CD4-positive, CD25-positive, alpha-beta regulatory T cell (primary cell): ENCODE results near the gene ATP13A4. TPM values are rescaled to one million over a fixed set of nuclear protein-coding genes. Genes with fewer than 3 reads are reported as not detected.

Source experiments
- ATAC-seq, 2 donors: fragments of 150-1000 bp; cut with Tn5 transposase; one replicate each; pipeline ENCODE4 v1.10.0; 2021; ENCODE audit warnings: low read depth in 2 of 2, moderate number of reproducible peaks in 2 of 2, moderate library complexity in 1 of 2
- DNase-seq, 3 donors: peaks; one replicate each; pipeline versions ENCODE4 v3.0.0 to v3.0.0-alpha.2; 2012 to 2022; ENCODE audit warnings: mixed read lengths in 1 of 3
- H3K27ac ChIP-seq: one replicate; pipeline ENCODE4 v1.7.0; 2013; ENCODE audit warnings: mild to moderate bottlenecking, low read length; ENCODE audit not compliant: insufficient read depth, poor library complexity, severe bottlenecking
- H3K27me3 ChIP-seq: one replicate; pipeline ENCODE4 v1.7.0; 2013; ENCODE audit warnings: low read length; ENCODE audit not compliant: control insufficient read depth, insufficient read depth
- H3K36me3 ChIP-seq: one replicate; pipeline ENCODE4 v1.7.0; 2013; ENCODE audit warnings: mild to moderate bottlenecking, low read length, moderate library complexity; ENCODE audit not compliant: control insufficient read depth, insufficient read depth
- H3K4me1 ChIP-seq: 2 replicates; pipeline ENCODE4 v1.7.0; 2013; ENCODE audit warnings: mild to moderate bottlenecking, low read length; ENCODE audit not compliant: insufficient read depth, control insufficient read depth, poor library complexity, severe bottlenecking
- H3K4me3 ChIP-seq: one replicate; pipeline ENCODE4 v1.7.0; 2013; ENCODE audit warnings: low read depth, mild to moderate bottlenecking, low read length, moderate library complexity
- H3K9me3 ChIP-seq, 2 experiments: 1 replicate in 1 of 2; 2 replicates in 1 of 2; pipeline ENCODE4 v1.7.0; 2013; ENCODE audit warnings: low read length in 2 of 2, mild to moderate bottlenecking in 1 of 2, moderate library complexity in 1 of 2; ENCODE audit not compliant: control insufficient read depth in 2 of 2
- H3K27ac Mint-ChIP-seq, 3 donors: one replicate each; pipeline ENCODE4 v1.8.0; 2020 to 2022; ENCODE audit warnings: mild to moderate bottlenecking in 3 of 3, mixed read lengths in 3 of 3, moderate library complexity in 2 of 3
- H3K27me3 Mint-ChIP-seq: one replicate; pipeline ENCODE4 v1.8.0; 2022; ENCODE audit warnings: mild to moderate bottlenecking, mixed read lengths
- H3K36me3 Mint-ChIP-seq: one replicate; pipeline ENCODE4 v1.8.0; 2020; ENCODE audit warnings: mixed read lengths
- H3K4me1 Mint-ChIP-seq, 4 donors: one replicate each; pipeline ENCODE4 v1.8.0; 2020 to 2022; ENCODE audit warnings: mixed read lengths in 4 of 4, mild to moderate bottlenecking in 1 of 4
- H3K4me3 Mint-ChIP-seq, 4 donors: one replicate each; pipeline ENCODE4 v1.8.0; 2020 to 2022; ENCODE audit warnings: mild to moderate bottlenecking in 4 of 4, mixed read lengths in 4 of 4, moderate library complexity in 3 of 4
- H3K9me3 Mint-ChIP-seq, 7 donors: one replicate each; pipeline ENCODE4 v1.8.0; 2020 to 2022; ENCODE audit warnings: mixed read lengths in 7 of 7, mild to moderate bottlenecking in 3 of 7, moderate library complexity in 2 of 7
- polyA plus RNA-seq, 4 donors: library from polyadenylated mRNA; unstranded; fragments of 300-500 nt; fragmentation: Illumina TruSeq; gene quantifications; one replicate each; pipeline ENCODE4 v1.2.3, GENCODE V29; 2021
- total RNA-seq: library from RNA; stranded (reverse); gene quantifications from one replicate; pipeline ENCODE4 v1.2.3, GENCODE V29; 2022

The ATP13A4 gene
- total RNA-seq: 1.6 TPM
- polyA plus RNA-seq: not detected

GRCh38 chr3:193554811-193555210 lies at the start of gene ATP13A4:
TSS of gene ATP13A4 (minus strand) at chr3:193554895. CDS start at chr3:193554799, 96 bp downstream.
- H3K4me1 ChIP-seq: no peaks in the 10 kb centered on the region
- no peak for DNase-seq
- peaks cover 10% of the 10 kb centered on the region for H3K27me3 Mint-ChIP-seq

GRCh38 chr3:193599393-193599792 lies 44.7 kb upstream of the ATP13A4 start:
- DNase-seq (no peak), ATAC-seq (no peak)
- no peak overlapping the region for H3K4me3 Mint-ChIP-seq
- no peaks in the 10 kb centered on the region for H3K9me3 ChIP-seq
- H3K4me1 Mint-ChIP-seq: peaks cover 42 to 71% (median 55%) of the 10 kb centered on the region in 4 donors
- H3K36me3 Mint-ChIP-seq: peaks cover 17% of the 10 kb centered on the region
- no peaks in the 10 kb centered on the region for H3K27me3 Mint-ChIP-seq
- H3K27me3 ChIP-seq: no peaks in the 10 kb centered on the region
- no peaks in the 10 kb centered on the region for H3K9me3 Mint-ChIP-seq
- H3K27ac ChIP-seq: no peak overlapping the region
- H3K4me3 ChIP-seq: no peak overlapping the region
- peaks cover 24% of the 10 kb centered on the region for H3K36me3 ChIP-seq
- peaks cover 11% of the 10 kb centered on the region for H3K4me1 ChIP-seq
- H3K27ac Mint-ChIP-seq: peak overlapping the region in 1 of 3 donors; percentile 49

More at GRCh38 chr3:193554811-193555210, at the start of gene ATP13A4:
- no peak within 1 kb of the TSS for H3K27ac Mint-ChIP-seq
- H3K36me3 ChIP-seq: no peaks in the 10 kb centered on the region
- no peaks in the 10 kb centered on the region for H3K9me3 Mint-ChIP-seq
- H3K4me1 Mint-ChIP-seq: no peaks in the 10 kb centered on the region
- H3K9me3 ChIP-seq: no peaks in the 10 kb centered on the region
- H3K36me3 Mint-ChIP-seq: no peaks in the 10 kb centered on the region
- no peak within 1 kb of the TSS for H3K4me3 Mint-ChIP-seq
- no peaks in the 10 kb centered on the region for H3K27me3 ChIP-seq
- H3K4me3 ChIP-seq: no peak within 1 kb of the TSS
- no peak within 1 kb of the TSS for H3K27ac ChIP-seq
- no peak for ATAC-seq

- peaks cover 0 to 2% (median 0%) of the 10 kb centered on the region in 7 donors for H3K9me3 Mint-ChIP-seq
- DNase-seq (no peak), ATAC-seq (no peak)
- peaks cover 17% of the 10 kb centered on the region for H3K4me1 ChIP-seq
- H3K4me1 Mint-ChIP-seq: peaks cover 48 to 78% (median 62%) of the 10 kb centered on the region in 4 donors
- no peaks in the 10 kb centered on the region for H3K27me3 Mint-ChIP-seq
- no peaks in the 10 kb centered on the region for H3K27me3 ChIP-seq
- peak overlapping the region in 1 of 4 donors; percentile 9 for H3K4me3 Mint-ChIP-seq
- no peak overlapping the region for H3K4me3 ChIP-seq
- H3K27ac Mint-ChIP-seq: peak overlapping the region in 1 of 3 donors; percentile 78
- no peak overlapping the region for H3K27ac ChIP-seq
- peaks cover 24% of the 10 kb centered on the region for H3K36me3 ChIP-seq
- H3K9me3 ChIP-seq: no peaks in the 10 kb centered on the region
- H3K36me3 Mint-ChIP-seq: peaks cover 17% of the 10 kb centered on the region
Measured at GRCh38 chr3:193598202-193598601, 43.5 kb upstream of the ATP13A4 start.

- no peaks in the 10 kb centered on the region for H3K27me3 ChIP-seq
- H3K4me1 ChIP-seq: peaks cover 28% of the 10 kb centered on the region
- Mint-ChIP-seq H3K9me3 (peaks cover 0 to 3% (median 0%) of the 10 kb centered on the region in 7 donors), H3K4me1 (peaks cover 44 to 86% (median 67%) of the 10 kb centered on the region in 4 donors), H3K27ac (peak overlapping the region in 1 of 3 donors; percentile 98), H3K4me3 (peak overlapping the region in 2 of 4 donors; percentile 90 to 96), H3K36me3 (peaks cover 17% of the 10 kb centered on the region), H3K27me3 (no peaks in the 10 kb centered on the region)
- no peak overlapping the region for H3K27ac ChIP-seq
- no peaks in the 10 kb centered on the region for H3K9me3 ChIP-seq
- ATAC-seq (no peak), DNase-seq (no peak)
- peak overlapping the region; percentile 29 for H3K4me3 ChIP-seq
- H3K36me3 ChIP-seq: peaks cover 24% of the 10 kb centered on the region
Measured at GRCh38 chr3:193595939-193596487, 41.3 kb upstream of the ATP13A4 start.

GRCh38 chr3:193594946-193595689 lies 40.4 kb upstream of the ATP13A4 start:
- no peaks in the 10 kb centered on the region for H3K27me3 ChIP-seq
- ATAC-seq: no peak
- Mint-ChIP-seq H3K9me3 (peaks cover 0 to 3% (median 0%) of the 10 kb centered on the region in 7 donors), H3K27ac (peak overlapping the region in 2 of 3 donors; percentile 66 to 98), H3K4me3 (peak overlapping the region; percentile 90 to 98 (median 96)), H3K36me3 (peaks cover 18% of the 10 kb centered on the region), H3K27me3 (no peaks in the 10 kb centered on the region), H3K4me1 (peaks cover 43 to 85% (median 62%) of the 10 kb centered on the region in 4 donors)
- peak overlapping the region; percentile 29 for H3K4me3 ChIP-seq
- peaks cover 28% of the 10 kb centered on the region for H3K4me1 ChIP-seq
- no peak for DNase-seq
- no peaks in the 10 kb centered on the region for H3K9me3 ChIP-seq
- H3K36me3 ChIP-seq: peaks cover 24% of the 10 kb centered on the region
- H3K27ac ChIP-seq: peak overlapping the region; percentile 18

- H3K9me3 Mint-ChIP-seq: peaks cover 0 to 3% (median 0%) of the 10 kb centered on the region in 7 donors
- peak overlapping the region; percentile 96 to 99 (median 98) for H3K27ac Mint-ChIP-seq
- Histone ChIP-seq H3K27ac (peak overlapping the region; percentile 82), H3K9me3 (no peaks in the 10 kb centered on the region), H3K27me3 (no peaks in the 10 kb centered on the region), H3K4me1 (peaks cover 23% of the 10 kb centered on the region), H3K36me3 (peaks cover 20% of the 10 kb centered on the region), H3K4me3 (peak overlapping the region; percentile 100)
- DNase-seq (peak; percentile 21 to 69 (median 48)), ATAC-seq (peak; percentile 17 to 32)
- H3K27me3 Mint-ChIP-seq: no peaks in the 10 kb centered on the region
- H3K4me3 Mint-ChIP-seq: peak overlapping the region; percentile 95 to 99 (median 97)
- H3K36me3 Mint-ChIP-seq: peaks cover 23% of the 10 kb centered on the region
- peaks cover 33 to 73% (median 55%) of the 10 kb centered on the region in 4 donors for H3K4me1 Mint-ChIP-seq
Measured at GRCh38 chr3:193593668-193594030, 39.0 kb upstream of the ATP13A4 start.

GRCh38 chr3:193592841-193593667 lies 38.4 kb upstream of the ATP13A4 start, which contains the start of gene OPA1:
TSS of gene OPA1 (plus strand) at chr3:193593208. CDS start at chr3:193593378, 170 bp downstream.
- Histone ChIP-seq H3K27me3 (no peaks in the 10 kb centered on the region), H3K4me1 (peaks cover 19% of the 10 kb centered on the region), H3K27ac (peak within 1 kb of the TSS; percentile 82), H3K9me3 (no peaks in the 10 kb centered on the region), H3K36me3 (peaks cover 15% of the 10 kb centered on the region), H3K4me3 (peak within 1 kb of the TSS; percentile 100)
- Mint-ChIP-seq H3K27me3 (no peaks in the 10 kb centered on the region), H3K27ac (peak within 1 kb of the TSS; percentile 96 to 99 (median 98)), H3K9me3 (peaks cover 0 to 3% (median 0%) of the 10 kb centered on the region in 7 donors), H3K4me1 (peaks cover 28 to 67% (median 50%) of the 10 kb centered on the region in 4 donors), H3K36me3 (peaks cover 18% of the 10 kb centered on the region), H3K4me3 (peak within 1 kb of the TSS; percentile 95 to 99 (median 97))
- peak; percentile 84 to 96 (median 84) for DNase-seq
- peak; percentile 91 to 92 for ATAC-seq
